VCaP (cell line): ENCODE results near the gene HRK.
"Not testable (repeated sequence)": the region's sequence is repeated elsewhere in the genome, so short reads cannot be mapped to it uniquely, and the experiment has no call there.

Experiments
- H3K27ac ChIP-seq: fragments of 450-650 bp; 2 replicates; pipeline ENCODE4 v1.5.1; 2017
- CTCF ChIP-seq: fragments of 450-650 bp; conservative IDR thresholded peaks from 2 replicates; pipeline ENCODE4 v1.5.1; 2017; ENCODE audit warnings: mild to moderate bottlenecking, moderate library complexity

HRK gene

GRCh38 chr12:116818948-116819832, 62.1 kb downstream of the HRK start:
- peak overlapping the region; percentile 94 for H3K27ac ChIP-seq
- TF ChIP-seq CTCF, result no peak

- peak overlapping the region; percentile 94 for H3K27ac ChIP-seq
- TF ChIP-seq CTCF, result no peak
Observed at GRCh38 chr12:116818341-116818856, 62.8 kb downstream of the HRK start.

GRCh38 chr12:116814766-116815165, 66.5 kb downstream of the HRK start:
- not testable (repeated sequence) for H3K27ac ChIP-seq

- no peak for TF ChIP-seq CTCF
- no peak overlapping the region for H3K27ac ChIP-seq
Observed at GRCh38 chr12:116813271-116814041, 67.8 kb downstream of the HRK start.

GRCh38 chr12:116812238-116812637, 69.0 kb downstream of the HRK start:
- no peak for TF ChIP-seq CTCF
- no peak overlapping the region for H3K27ac ChIP-seq

GRCh38 chr12:116808113-116809105, 72.8 kb downstream of the HRK start:
- H3K27ac ChIP-seq, result no peak overlapping the region
- TF ChIP-seq CTCF, result no peak

GRCh38 chr12:116807546-116807945, 73.7 kb downstream of the HRK start:
- H3K27ac ChIP-seq, result no peak overlapping the region

More at GRCh38 chr12:116807546-116807945, 73.7 kb downstream of the HRK start:
- TF ChIP-seq CTCF, result no peak
